Vagina (tissue), 2 donors: ENCODE results near the gene TRIM68. TPM values are rescaled to one million over a fixed set of nuclear protein-coding genes. Genes with fewer than 3 reads are reported as not detected.

Experiments
- DNase-seq, 2 donors: peaks; one replicate each; pipeline ENCODE4 v3.0.0-alpha.2; 2017; ENCODE audit errors: extremely low spot score in 2 of 2
- H3K27ac ChIP-seq: fragments of 200-600 bp; sonication (generic); one replicate; pipeline ENCODE4 v1.5.1; 2019
- H3K27me3 ChIP-seq: fragments of 200-600 bp; sonication (generic); one replicate; pipeline ENCODE4 v1.5.1; 2019
- H3K36me3 ChIP-seq, 2 donors: fragments of 200-600 bp; sonication (generic); one replicate each; pipeline ENCODE4 v1.5.1; 2017 to 2019
- H3K4me1 ChIP-seq: fragments of 200-600 bp; sonication (generic); one replicate; pipeline ENCODE4 v1.5.1; 2019
- H3K4me3 ChIP-seq, 2 donors: fragments of 200-600 bp; sonication (generic); 1 replicate in 1 of 2; 2 replicates in 1 of 2; pipeline ENCODE4 v1.5.1; 2016 to 2019
- H3K9me3 ChIP-seq: fragments of 200-600 bp; sonication (generic); one replicate; pipeline ENCODE4 v1.5.1; 2019
- POLR2A ChIP-seq, 2 donors: fragments of 450-650 bp; IDR thresholded peaks; one replicate each; pipeline ENCODE4 v1.6.1; 2017; ENCODE audit warnings: antibody characterized with exemption in 2 of 2, mild to moderate bottlenecking in 2 of 2, moderate library complexity in 2 of 2
- POLR2AphosphoS5 ChIP-seq, 2 donors: sonication (generic); formaldehyde crosslinking; IDR thresholded peaks; one replicate each; pipeline ENCODE4 v1.9.0; 2017; ENCODE audit warnings: antibody characterized with exemption in 2 of 2, mild to moderate bottlenecking in 2 of 2, low read depth in 1 of 2; ENCODE audit not compliant: insufficient read depth in 1 of 2
- intact Hi-C: fragments of 100-400 bp; cut with DNase I; formaldehyde crosslinking; loops from one replicate; pipeline ENCODE4 v1.15.1; 2023
- total RNA-seq: library from RNA; depleted of rRNA; stranded (reverse); fragments of >200 nt; gene quantifications from one replicate; pipeline ENCODE4 v1.2.3, GENCODE V29; 2016
- TF ChIP-seq, protein P1 (sequence below), 3 experiments: fragments of 450-650 bp in 2 of 3; fragments of 200-600 bp in 1 of 3; sonication (generic) in 1 of 3; IDR thresholded peaks; one replicate each; pipeline ENCODE4 v1.5.1; 2017 to 2019; ENCODE audit warnings: antibody characterized with exemption in 3 of 3, mild to moderate bottlenecking in 2 of 3, moderate library complexity in 2 of 3

The TRIM68 gene
- total RNA-seq: 9.6 TPM

GRCh38 chr11:4607781-4608666 lies at the start of gene TRIM68:
TRIM68 (minus strand) TSS chr11:4608231; CDS start chr11:4605504, 2,727 bp downstream.
- TF ChIP-seq POLR2AphosphoS5 (IDR thresholded peaks at IDR 0.05; ENCODE audit: insufficient read depth in 1 of 2, low read depth in 1 of 2) (peak; percentile 83 to 87), POLR2A (IDR thresholded peaks at IDR 0.05) (peak in 1 of 2 donors; percentile 52)
- TF ChIP-seq, protein P1, sequence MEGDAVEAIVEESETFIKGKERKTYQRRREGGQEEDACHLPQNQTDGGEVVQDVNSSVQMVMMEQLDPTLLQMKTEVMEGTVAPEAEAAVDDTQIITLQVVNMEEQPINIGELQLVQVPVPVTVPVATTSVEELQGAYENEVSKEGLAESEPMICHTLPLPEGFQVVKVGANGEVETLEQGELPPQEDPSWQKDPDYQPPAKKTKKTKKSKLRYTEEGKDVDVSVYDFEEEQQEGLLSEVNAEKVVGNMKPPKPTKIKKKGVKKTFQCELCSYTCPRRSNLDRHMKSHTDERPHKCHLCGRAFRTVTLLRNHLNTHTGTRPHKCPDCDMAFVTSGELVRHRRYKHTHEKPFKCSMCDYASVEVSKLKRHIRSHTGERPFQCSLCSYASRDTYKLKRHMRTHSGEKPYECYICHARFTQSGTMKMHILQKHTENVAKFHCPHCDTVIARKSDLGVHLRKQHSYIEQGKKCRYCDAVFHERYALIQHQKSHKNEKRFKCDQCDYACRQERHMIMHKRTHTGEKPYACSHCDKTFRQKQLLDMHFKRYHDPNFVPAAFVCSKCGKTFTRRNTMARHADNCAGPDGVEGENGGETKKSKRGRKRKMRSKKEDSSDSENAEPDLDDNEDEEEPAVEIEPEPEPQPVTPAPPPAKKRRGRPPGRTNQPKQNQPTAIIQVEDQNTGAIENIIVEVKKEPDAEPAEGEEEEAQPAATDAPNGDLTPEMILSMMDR (IDR thresholded peaks at IDR 0.05): no peak
- Histone ChIP-seq H3K9me3 (no peaks in the 10 kb centered on the region), H3K4me3 (peak within 1 kb of the TSS; percentile 65 to 73), H3K36me3 (peaks cover 0 to 20% of the 10 kb centered on the region in 2 donors), H3K27me3 (no peaks in the 10 kb centered on the region), H3K27ac (peak within 1 kb of the TSS; percentile 80), H3K4me1 (peaks cover 20% of the 10 kb centered on the region)
- intact Hi-C loops: no loop called here
- peak in 1 of 2 donors; percentile 98 for DNase-seq

DNA sequence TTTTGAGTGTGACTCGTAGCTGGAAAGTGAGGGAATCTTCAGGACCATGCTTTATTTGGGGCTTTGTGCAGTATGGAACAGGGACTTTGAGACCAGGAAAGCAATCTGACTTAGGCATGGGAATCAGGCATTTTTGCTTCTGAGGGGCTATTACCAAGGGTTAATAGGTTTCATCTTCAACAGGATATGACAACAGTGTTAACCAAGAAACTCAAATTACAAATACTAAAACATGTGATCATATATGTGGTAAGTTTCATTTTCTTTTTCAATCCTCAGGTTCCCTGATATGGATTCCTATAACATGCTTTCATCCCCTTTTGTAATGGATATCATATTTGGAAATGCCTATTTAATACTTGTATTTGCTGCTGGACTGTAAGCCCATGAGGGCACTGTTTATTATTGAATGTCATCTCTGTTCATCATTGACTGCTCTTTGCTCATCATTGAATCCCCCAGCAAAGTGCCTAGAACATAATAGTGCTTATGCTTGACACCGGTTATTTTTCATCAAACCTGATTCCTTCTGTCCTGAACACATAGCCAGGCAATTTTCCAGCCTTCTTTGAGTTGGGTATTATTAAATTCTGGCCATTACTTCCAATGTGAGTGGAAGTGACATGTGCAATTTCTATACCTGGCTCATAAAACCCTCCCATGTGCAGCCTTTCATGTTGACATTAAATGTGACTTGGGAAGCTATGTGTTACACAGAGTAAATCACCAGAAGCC lies 46.8 kb upstream of the TRIM68 start:
- no peak overlapping the region for H3K4me3 ChIP-seq
- H3K9me3 ChIP-seq: no peaks in the 10 kb centered on the region
- H3K27me3 ChIP-seq: no peaks in the 10 kb centered on the region
- intact Hi-C loops: no loop called here
- TF ChIP-seq POLR2A (IDR thresholded peaks at IDR 0.05) (no peak), POLR2AphosphoS5 (IDR thresholded peaks at IDR 0.05; ENCODE audit: insufficient read depth in 1 of 2, low read depth in 1 of 2) (no peak)
- TF ChIP-seq, protein P1 (IDR thresholded peaks at IDR 0.05): no peak
- H3K4me1 ChIP-seq: no peaks in the 10 kb centered on the region
- no peak overlapping the region for H3K27ac ChIP-seq
- no peak for DNase-seq
- H3K36me3 ChIP-seq: no peaks in the 10 kb centered on the region

GRCh38 chr11:4647766-4648165 lies 39.7 kb upstream of the TRIM68 start:
- no peaks in the 10 kb centered on the region for H3K36me3 ChIP-seq
- no peak for DNase-seq
- intact Hi-C loops: no loop called here
- H3K27me3 ChIP-seq: no peaks in the 10 kb centered on the region
- H3K9me3 ChIP-seq: no peaks in the 10 kb centered on the region
- H3K27ac ChIP-seq: no peak overlapping the region
- TF ChIP-seq, protein P1 (IDR thresholded peaks at IDR 0.05): no peak
- TF ChIP-seq POLR2AphosphoS5 (IDR thresholded peaks at IDR 0.05; ENCODE audit: insufficient read depth in 1 of 2, low read depth in 1 of 2) (no peak), POLR2A (IDR thresholded peaks at IDR 0.05) (no peak)
- H3K4me1 ChIP-seq: peaks cover 8% of the 10 kb centered on the region
- no peak overlapping the region for H3K4me3 ChIP-seq

GRCh38 chr11:4645974-4646373 lies 37.9 kb upstream of the TRIM68 start:
- Histone ChIP-seq H3K27me3 (no peaks in the 10 kb centered on the region), H3K4me1 (peaks cover 8% of the 10 kb centered on the region), H3K9me3 (no peaks in the 10 kb centered on the region), H3K27ac (no peak overlapping the region), H3K4me3 (no peak overlapping the region), H3K36me3 (no peaks in the 10 kb centered on the region)
- no peak for DNase-seq
- no peak for TF ChIP-seq POLR2A (IDR thresholded peaks at IDR 0.05)
- TF ChIP-seq POLR2AphosphoS5 (IDR thresholded peaks at IDR 0.05; ENCODE audit: insufficient read depth in 1 of 2, low read depth in 1 of 2): no peak
- TF ChIP-seq, protein P1 (IDR thresholded peaks at IDR 0.05): no peak
- intact Hi-C loops: no loop called here
